SJSA1 (cell line): ENCODE measurements around the gene CWC22. TPM values are rescaled to one million over a fixed set of nuclear protein-coding genes. Genes with fewer than 3 reads are reported as not detected.

Experiments
- DNase-seq, 2 experiments: peaks; one replicate each; pipeline ENCODE4 v3.0.0-alpha.2; 2015 to 2020; ENCODE audit warnings: low spot score in 2 of 2, low read depth in 1 of 2
- H3K27ac ChIP-seq: fragments of 250-450 bp; sonication (Bioruptor Pico); 2 replicates; pipeline ENCODE4 v1.5.1; 2020; ENCODE audit warnings: mild to moderate bottlenecking, moderate library complexity
- H3K27me3 ChIP-seq: fragments of 250-450 bp; sonication (Bioruptor Pico); replicated peaks from 2 replicates; pipeline ENCODE4 v1.5.1; 2020; ENCODE audit warnings: mild to moderate bottlenecking, moderate library complexity
- H3K36me3 ChIP-seq: fragments of 250-450 bp; sonication (Bioruptor Pico); 2 replicates; pipeline ENCODE4 v1.5.1; 2020; ENCODE audit warnings: mild to moderate bottlenecking
- H3K4me1 ChIP-seq: fragments of 250-450 bp; sonication (Bioruptor Pico); replicated peaks from 2 replicates; pipeline ENCODE4 v1.6.1; 2021; ENCODE audit warnings: mild to moderate bottlenecking
- H3K4me3 ChIP-seq: fragments of 250-450 bp; sonication (Bioruptor Pico); 2 replicates; pipeline ENCODE4 v1.5.1; 2020; ENCODE audit warnings: mild to moderate bottlenecking
- H3K9me3 ChIP-seq: fragments of 250-450 bp; sonication (Bioruptor Pico); replicated peaks from 2 replicates; pipeline ENCODE4 v1.5.1; 2020; ENCODE audit warnings: mild to moderate bottlenecking
- total RNA-seq: library from RNA; depleted of rRNA; stranded (reverse); fragments of >200 nt; shearing (Covaris generic); gene quantifications from 2 replicates; pipeline ENCODE4 v1.2.3, GENCODE V29; 2014

CWC22 gene
- total RNA-seq, 1 experiment from 2014 or later, result 21.9 TPM

DNA sequence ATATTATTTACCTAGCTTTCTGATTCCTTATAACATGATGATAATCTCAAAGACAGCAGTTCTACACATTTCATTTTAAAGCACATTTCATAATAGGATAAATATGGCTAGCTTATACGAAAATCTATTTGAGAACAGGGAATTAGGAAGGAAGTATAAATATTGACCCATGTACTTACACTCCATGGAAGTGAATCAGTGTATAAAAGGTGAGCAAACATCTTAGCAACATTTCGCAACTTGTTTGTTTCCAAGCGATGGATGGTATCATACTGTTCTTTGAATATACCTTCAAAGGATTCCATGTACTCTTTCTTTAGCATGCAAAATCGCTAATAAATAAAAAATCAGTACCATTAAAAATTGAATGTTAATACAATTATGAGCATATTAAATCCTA is 53.1 kb downstream of the CWC22 start:
- peaks cover 62% of the 10 kb centered on the region for H3K36me3 ChIP-seq
- H3K9me3 ChIP-seq, result no peaks in the 10 kb centered on the region
- no peak overlapping the region for H3K27ac ChIP-seq
- H3K4me3 ChIP-seq, result no peak overlapping the region
- no peak for DNase-seq
- no peaks in the 10 kb centered on the region for H3K27me3 ChIP-seq
- H3K4me1 ChIP-seq, result no peaks in the 10 kb centered on the region

DNA sequence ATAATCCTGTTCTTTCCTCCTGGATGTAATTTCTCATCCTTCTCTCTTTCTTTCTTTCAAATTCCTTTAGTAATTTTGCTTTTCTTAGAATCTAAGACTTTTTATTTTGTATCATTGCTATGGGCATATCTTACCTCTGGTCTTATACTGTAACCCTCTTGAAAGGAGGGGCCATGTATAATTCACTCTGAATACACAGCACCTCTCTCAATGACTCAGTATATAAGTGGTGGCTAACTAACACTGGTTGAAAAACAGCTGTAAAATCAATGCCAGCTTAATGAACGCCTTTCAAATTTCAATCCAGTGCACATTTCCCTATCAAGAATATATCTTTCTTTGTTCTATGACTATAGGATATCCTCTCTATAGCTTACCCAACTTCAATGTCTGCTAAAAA is 53.7 kb downstream of the CWC22 start:
- H3K4me1 ChIP-seq, result no peaks in the 10 kb centered on the region
- no peak overlapping the region for H3K4me3 ChIP-seq
- H3K27ac ChIP-seq, result no peak overlapping the region
- peaks cover 62% of the 10 kb centered on the region for H3K36me3 ChIP-seq
- no peak for DNase-seq
- H3K27me3 ChIP-seq, result no peaks in the 10 kb centered on the region
- no peaks in the 10 kb centered on the region for H3K9me3 ChIP-seq

DNA sequence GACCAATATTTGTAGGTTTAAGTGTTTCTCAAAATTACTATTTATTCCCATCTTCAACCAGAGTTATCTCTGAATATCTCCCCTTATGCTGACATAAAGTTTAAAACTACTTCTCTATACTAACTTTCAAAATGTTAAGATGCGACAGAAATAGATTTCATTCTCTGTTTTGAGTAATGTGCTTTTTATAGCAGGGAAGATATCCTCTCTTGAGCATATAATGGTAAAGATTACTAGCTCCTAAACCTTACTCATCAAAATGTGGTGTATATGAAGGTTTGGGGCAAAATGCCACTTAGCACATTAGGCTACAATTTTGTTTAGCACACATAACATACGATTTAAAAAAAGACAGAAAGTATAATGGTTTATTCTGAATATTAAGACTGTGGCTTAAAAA is 54.4 kb downstream of the CWC22 start:
- H3K9me3 ChIP-seq, result no peaks in the 10 kb centered on the region
- H3K4me1 ChIP-seq, result no peaks in the 10 kb centered on the region
- H3K36me3 ChIP-seq, result peaks cover 66% of the 10 kb centered on the region
- no peak overlapping the region for H3K27ac ChIP-seq
- DNase-seq, result no peak
- H3K4me3 ChIP-seq, result no peak overlapping the region
- H3K27me3 ChIP-seq, result no peaks in the 10 kb centered on the region

DNA sequence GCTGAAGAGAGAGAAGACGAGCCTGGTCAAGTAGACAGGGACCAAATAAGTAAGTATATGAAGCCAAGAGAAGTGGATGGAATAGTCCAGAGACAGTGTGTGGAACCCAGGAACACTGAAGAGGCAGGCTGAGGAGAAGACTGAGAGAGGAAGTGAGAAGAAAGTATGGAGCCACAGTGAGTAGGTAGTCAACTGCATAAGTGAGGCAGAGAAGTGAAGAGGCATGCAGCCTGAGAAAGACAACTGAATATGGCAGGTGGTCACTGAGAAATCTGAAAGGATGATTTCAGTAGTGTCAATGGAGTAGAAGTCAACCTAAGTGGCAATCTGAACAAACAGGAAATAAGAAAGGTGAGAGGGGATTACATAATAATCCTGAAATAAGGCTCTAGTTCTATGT is 55.4 kb downstream of the CWC22 start:
- DNase-seq, result no peak
- no peaks in the 10 kb centered on the region for H3K27me3 ChIP-seq
- peaks cover 73% of the 10 kb centered on the region for H3K36me3 ChIP-seq

DNA sequence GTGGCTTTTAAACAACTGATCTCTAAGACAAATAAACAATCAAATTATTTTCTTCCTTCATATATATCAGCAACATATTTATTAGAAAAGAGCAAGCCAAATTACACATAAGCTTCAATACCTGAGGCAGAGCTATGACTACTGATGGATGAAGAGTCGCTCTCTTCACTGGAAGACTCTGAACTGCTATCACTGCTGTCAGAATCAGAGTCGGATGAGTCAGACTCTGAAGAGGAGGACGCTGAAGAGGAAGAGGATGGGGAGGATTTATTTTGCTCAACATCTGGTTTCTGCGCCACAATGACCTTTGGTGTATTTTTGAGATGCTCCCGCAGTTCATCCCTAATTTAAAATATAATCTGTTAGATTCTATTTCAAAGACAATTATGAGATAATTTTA is 56.7 kb downstream of the CWC22 start:
- H3K9me3 ChIP-seq, result no peaks in the 10 kb centered on the region
- peaks cover 76% of the 10 kb centered on the region for H3K36me3 ChIP-seq
- no peak overlapping the region for H3K4me3 ChIP-seq
- H3K27ac ChIP-seq, result no peak overlapping the region
- H3K4me1 ChIP-seq, result no peaks in the 10 kb centered on the region
- H3K27me3 ChIP-seq, result no peaks in the 10 kb centered on the region
- DNase-seq, result no peak

More for the DNA sequence above, 55.4 kb downstream of the CWC22 start:
- no peaks in the 10 kb centered on the region for H3K9me3 ChIP-seq
- H3K27ac ChIP-seq, result no peak overlapping the region
- no peaks in the 10 kb centered on the region for H3K4me1 ChIP-seq
- no peak overlapping the region for H3K4me3 ChIP-seq

DNA sequence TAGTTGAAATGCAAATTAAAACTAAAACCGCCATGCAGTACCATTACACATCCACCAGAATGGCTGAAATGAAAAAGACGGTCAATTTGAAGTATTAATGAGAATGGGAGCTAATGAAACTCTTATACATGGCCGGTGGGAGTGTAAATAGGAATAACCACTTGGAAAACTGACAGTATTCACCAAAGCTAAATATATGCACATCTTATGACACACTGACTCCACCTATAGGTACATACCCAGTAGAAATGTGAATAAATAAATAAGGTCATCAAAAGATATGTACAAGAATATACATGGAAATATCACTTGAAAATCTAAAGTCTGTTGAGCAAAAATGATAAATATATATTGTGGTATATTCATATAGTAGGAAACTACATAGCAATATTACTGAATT is 57.7 kb downstream of the CWC22 start:
- DNase-seq, result no peak
- H3K27ac ChIP-seq, result no peak overlapping the region
- H3K4me1 ChIP-seq, result no peaks in the 10 kb centered on the region
- H3K9me3 ChIP-seq, result no peaks in the 10 kb centered on the region
- H3K4me3 ChIP-seq, result no peak overlapping the region
- H3K27me3 ChIP-seq, result no peaks in the 10 kb centered on the region
- H3K36me3 ChIP-seq, result peaks cover 79% of the 10 kb centered on the region

DNA sequence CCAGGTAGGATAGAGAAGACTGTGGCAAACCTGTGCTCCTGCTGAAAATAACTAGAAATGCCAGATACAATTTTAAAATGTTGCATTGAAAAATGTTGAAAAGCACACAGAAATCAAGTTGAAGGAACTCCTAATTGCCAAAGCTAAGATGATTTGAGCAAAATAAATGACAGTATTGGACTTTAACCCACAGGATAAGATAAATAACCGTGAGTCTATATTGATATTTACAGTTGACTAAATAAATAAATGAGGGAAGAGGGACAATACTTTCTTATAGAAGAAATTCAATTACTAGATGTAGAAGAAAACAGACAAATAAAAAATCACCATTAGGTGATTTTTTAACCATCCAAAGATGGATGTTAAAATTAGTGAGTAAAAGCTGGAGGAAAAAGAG is 59.0 kb downstream of the CWC22 start:
- peaks cover 65% of the 10 kb centered on the region for H3K36me3 ChIP-seq
- no peaks in the 10 kb centered on the region for H3K4me1 ChIP-seq
- no peaks in the 10 kb centered on the region for H3K9me3 ChIP-seq
- DNase-seq, result no peak
- no peaks in the 10 kb centered on the region for H3K27me3 ChIP-seq
- no peak overlapping the region for H3K4me3 ChIP-seq
- H3K27ac ChIP-seq, result no peak overlapping the region

DNA sequence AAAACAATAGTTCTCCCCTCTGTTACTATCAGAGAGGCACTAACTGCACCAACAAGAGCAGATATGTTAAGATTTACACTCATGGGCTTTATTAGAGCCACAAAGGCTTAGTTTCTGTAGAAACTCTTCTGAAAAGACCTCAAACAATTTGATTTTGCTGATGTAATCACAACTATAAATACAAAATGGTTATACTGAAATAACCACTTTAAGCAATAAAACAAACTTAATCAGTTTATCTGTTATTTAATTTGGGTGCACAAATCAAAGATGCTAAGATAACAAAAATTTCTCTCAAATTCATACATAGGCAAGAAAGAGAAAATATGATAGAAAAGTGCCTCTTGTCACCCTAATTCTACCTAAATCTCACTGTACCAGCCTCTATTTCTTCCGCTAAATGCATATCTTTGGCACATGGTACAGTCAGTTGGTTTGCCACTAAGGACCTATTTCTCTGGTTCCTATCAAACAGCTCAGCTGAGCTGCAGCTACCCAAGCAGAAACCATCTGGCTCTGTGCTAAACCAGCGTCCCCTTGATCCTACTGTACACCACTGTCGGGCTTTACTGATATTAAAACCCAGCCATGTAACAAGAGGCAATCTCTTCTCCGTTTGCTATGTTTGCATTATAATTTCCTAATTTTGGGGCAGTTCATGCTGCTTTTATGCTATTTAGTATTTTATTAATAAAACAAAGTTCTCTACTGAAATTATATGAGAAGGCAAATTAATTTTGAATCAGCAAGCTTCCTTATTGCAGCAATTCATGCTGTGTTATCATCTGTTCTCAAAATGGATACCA is 60.1 kb downstream of the CWC22 start:
- no peak overlapping the region for H3K4me3 ChIP-seq
- H3K27ac ChIP-seq, result no peak overlapping the region
- H3K36me3 ChIP-seq, result peaks cover 57% of the 10 kb centered on the region
- DNase-seq, result no peak
- H3K4me1 ChIP-seq, result no peaks in the 10 kb centered on the region
- H3K27me3 ChIP-seq, result no peaks in the 10 kb centered on the region
- H3K9me3 ChIP-seq, result no peaks in the 10 kb centered on the region

DNA sequence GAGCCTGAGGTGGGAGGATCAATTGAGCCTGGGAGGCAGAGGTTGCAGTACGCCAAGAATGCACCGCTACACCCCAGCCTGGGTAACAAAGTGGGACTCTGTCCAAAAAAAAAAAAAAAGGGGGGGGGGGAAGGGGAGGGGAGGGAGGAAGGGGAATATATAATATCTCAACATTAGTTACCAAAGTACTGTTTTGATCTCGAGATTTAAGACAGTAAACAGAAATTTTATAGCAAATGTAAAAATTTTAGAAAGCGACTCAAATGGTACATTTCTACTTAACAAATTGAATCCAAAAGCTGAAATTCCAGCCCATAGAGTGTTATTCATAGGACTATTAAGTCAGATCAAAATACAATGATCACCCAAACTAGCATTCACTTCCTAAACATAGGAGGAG is 60.8 kb downstream of the CWC22 start:
- Histone ChIP-seq H3K27ac (no peak overlapping the region), H3K4me3 (no peak overlapping the region), H3K9me3 (no peaks in the 10 kb centered on the region), H3K27me3 (no peaks in the 10 kb centered on the region), H3K36me3 (peaks cover 50% of the 10 kb centered on the region), H3K4me1 (no peaks in the 10 kb centered on the region)
- DNase-seq, result no peak

DNA sequence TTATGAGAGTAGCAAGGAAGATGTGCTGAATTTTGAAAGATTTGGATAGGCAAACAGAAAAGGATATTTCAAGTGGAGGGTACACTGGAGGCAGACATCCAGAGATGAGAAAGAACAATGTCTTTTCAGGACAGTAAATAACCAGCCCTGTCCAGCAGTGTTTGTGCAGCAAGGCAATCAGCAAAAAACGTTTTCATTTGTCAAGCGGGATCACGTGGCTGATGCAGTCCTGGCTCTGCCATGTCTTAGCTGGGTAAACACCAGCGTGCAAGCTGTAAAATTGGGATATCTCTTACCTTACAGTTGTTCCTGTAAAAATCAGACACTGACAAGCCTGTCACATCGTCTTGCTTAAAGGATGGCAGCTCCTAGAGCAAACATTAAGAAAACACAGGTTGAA is 67.8 kb downstream of the CWC22 start:
- Histone ChIP-seq H3K36me3 (no peaks in the 10 kb centered on the region), H3K4me1 (no peaks in the 10 kb centered on the region), H3K9me3 (no peaks in the 10 kb centered on the region), H3K27ac (no peak overlapping the region), H3K4me3 (no peak overlapping the region), H3K27me3 (no peaks in the 10 kb centered on the region)
- DNase-seq, result no peak

DNA sequence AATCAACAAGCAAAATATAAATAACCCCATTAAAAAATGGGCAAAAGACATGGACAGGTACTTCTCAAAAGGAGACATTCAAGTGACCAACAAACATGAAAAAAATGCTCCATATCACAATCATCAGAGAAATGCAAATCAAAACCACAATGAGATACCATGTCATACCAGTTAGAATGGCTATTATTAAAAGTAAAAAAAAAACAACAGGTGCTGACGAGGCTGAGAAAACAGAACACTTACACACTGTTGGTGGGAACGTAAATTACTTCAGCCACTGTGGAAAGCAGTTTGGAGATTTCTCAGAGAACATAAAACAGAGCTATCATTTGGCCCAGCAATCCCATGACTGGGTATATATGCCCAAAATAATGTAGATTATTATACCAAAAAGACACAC is 69.1 kb downstream of the CWC22 start:
- no peaks in the 10 kb centered on the region for H3K36me3 ChIP-seq
- H3K27me3 ChIP-seq, result no peaks in the 10 kb centered on the region
- H3K4me1 ChIP-seq, result no peaks in the 10 kb centered on the region
- no peak for DNase-seq
- H3K27ac ChIP-seq, result no peak overlapping the region
- no peaks in the 10 kb centered on the region for H3K9me3 ChIP-seq
- H3K4me3 ChIP-seq, result no peak overlapping the region

DNA sequence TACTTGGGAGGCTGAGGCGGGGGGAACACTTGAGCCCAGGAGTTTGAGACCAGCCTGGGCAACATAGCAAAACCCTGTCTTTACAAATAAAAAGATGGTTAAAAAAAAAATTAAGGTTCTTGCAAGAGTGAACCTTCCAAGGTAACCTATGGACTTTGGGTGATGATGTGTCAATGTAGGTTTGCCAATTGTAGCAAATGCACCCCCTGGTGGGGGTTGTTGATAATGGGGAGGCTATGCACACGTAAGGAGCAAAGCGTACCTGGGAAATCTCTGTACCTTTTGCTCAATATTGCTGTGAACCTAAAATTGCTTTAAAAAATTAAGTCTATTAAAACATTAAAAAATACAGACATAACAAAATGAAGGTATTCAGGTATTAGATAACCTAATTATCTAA is 70.4 kb downstream of the CWC22 start:
- no peaks in the 10 kb centered on the region for H3K4me1 ChIP-seq
- DNase-seq, result no peak
- no peaks in the 10 kb centered on the region for H3K9me3 ChIP-seq
- no peaks in the 10 kb centered on the region for H3K36me3 ChIP-seq
- no peak overlapping the region for H3K27ac ChIP-seq
- no peaks in the 10 kb centered on the region for H3K27me3 ChIP-seq
- no peak overlapping the region for H3K4me3 ChIP-seq

DNA sequence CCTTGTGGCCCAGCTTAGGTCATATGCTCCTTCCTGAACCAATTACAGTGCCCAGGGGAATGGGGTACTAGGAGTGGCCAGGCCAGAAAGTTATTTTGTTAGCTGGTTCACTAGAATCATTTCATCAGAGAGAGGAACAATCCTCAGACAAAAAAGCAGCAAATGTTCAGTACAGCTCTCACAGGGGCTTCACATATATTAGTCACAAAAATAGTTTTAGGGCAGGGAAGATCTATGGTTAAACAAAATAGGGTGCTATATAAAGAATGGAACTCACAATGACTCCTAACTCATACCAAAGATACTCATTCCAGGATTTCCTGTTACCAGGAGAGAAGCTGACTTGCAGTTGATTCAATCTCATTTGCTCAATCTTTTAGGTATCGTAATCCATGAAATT is 71.0 kb downstream of the CWC22 start:
- Histone ChIP-seq H3K9me3 (no peaks in the 10 kb centered on the region), H3K4me3 (no peak overlapping the region), H3K4me1 (no peaks in the 10 kb centered on the region), H3K27me3 (no peaks in the 10 kb centered on the region), H3K27ac (no peak overlapping the region), H3K36me3 (no peaks in the 10 kb centered on the region)
- no peak for DNase-seq

DNA sequence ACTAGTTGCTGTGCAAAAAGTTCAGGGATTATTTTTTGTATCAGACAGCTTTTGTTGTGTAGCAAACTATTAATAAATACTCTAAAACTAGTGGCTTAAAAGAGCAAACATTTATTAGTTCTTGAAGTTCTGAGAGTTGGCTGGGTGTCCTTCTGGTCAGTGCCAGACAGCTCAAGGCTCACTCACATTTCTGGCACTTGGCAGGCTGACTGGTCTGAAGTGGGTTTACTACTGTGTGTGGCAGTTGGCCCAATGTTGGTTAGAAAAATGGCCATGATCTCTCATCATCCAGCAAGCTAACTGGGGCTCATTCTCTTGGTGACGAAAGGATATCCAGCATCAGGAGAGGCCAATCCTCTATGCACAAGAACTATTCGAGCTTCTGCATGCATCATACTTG is 74.3 kb downstream of the CWC22 start:
- Histone ChIP-seq H3K4me3 (no peak overlapping the region), H3K4me1 (no peaks in the 10 kb centered on the region)
- DNase-seq, result no peak

DNA sequence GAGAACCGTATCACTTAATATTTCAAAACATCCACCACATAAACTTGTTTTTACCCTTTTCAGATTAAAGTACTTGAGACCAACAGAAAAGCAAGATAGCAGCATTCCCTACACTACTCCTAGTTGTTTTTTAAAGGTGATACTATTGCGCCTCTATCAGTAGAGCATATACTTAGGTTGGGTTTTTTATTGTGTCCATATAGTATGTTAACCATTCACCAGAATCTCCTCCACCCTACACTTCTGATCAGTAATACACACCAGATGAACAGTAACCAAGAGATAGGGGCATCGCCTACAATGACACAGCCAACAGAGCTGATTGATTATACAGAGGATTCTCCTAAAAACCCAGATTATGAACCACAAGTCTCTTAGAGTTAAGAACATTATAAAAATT is 75.6 kb downstream of the CWC22 start:
- no peak overlapping the region for H3K27ac ChIP-seq
- H3K27me3 ChIP-seq, result no peaks in the 10 kb centered on the region
- H3K36me3 ChIP-seq, result no peaks in the 10 kb centered on the region
- 0 out of 2 replicates have a peak, but pooled peaks cover 3% of the 10 kb centered on the region for H3K9me3 ChIP-seq
- H3K4me3 ChIP-seq, result no peak overlapping the region
- no peaks in the 10 kb centered on the region for H3K4me1 ChIP-seq
- DNase-seq, result no peak

More for the DNA sequence above, 74.3 kb downstream of the CWC22 start:
- Histone ChIP-seq H3K9me3 (no peaks in the 10 kb centered on the region), H3K27ac (no peak overlapping the region), H3K36me3 (no peaks in the 10 kb centered on the region), H3K27me3 (no peaks in the 10 kb centered on the region)
